T-helper 17 cell (primary cell): Measurements from ENCODE around the gene USP6. TPM values are rescaled to one million over a fixed set of nuclear protein-coding genes. Genes with fewer than 3 reads are reported as not detected.
A peak's percentile ranks its signal among the peaks of the same experiment; 100 is the strongest.
"Not testable (repeated sequence)": the region's sequence is repeated elsewhere in the genome, so short reads cannot be mapped to it uniquely, and the experiment has no call there.

ENCODE experiments used
- ATAC-seq: fragments of 150-1000 bp; cut with Tn5 transposase; 2 replicates; pipeline ENCODE4 v1.10.0; 2021; ENCODE audit warnings: mild to moderate bottlenecking, moderate library complexity
- DNase-seq, 3 donors: peaks; one replicate each; pipeline versions ENCODE4 v3.0.0 to v3.0.0-alpha.2; 2020 to 2021
- H3K9me3 ChIP-seq: one replicate; pipeline ENCODE4 v1.7.0; 2013; ENCODE audit warnings: low read length, mild to moderate bottlenecking; ENCODE audit not compliant: control insufficient read depth, poor library complexity, severe bottlenecking
- H3K27ac Mint-ChIP-seq: one replicate; pipeline ENCODE4 v1.8.0; 2022; ENCODE audit warnings: mild to moderate bottlenecking, moderate library complexity, mixed read lengths
- H3K27me3 Mint-ChIP-seq: one replicate; pipeline ENCODE4 v1.8.0; 2022; ENCODE audit warnings: mixed read lengths
- H3K36me3 Mint-ChIP-seq: one replicate; pipeline ENCODE4 v1.8.0; 2022; ENCODE audit warnings: low read depth, mixed read lengths
- H3K4me1 Mint-ChIP-seq: one replicate; pipeline ENCODE4 v1.8.0; 2022; ENCODE audit warnings: mild to moderate bottlenecking, mixed read lengths
- H3K4me3 Mint-ChIP-seq: one replicate; pipeline ENCODE4 v1.8.0; 2022; ENCODE audit warnings: mild to moderate bottlenecking, moderate library complexity, mixed read lengths
- total RNA-seq, 4 donors: library from RNA in 2 of 4; stranded (reverse) in 2 of 4; gene quantifications; one replicate each; pipeline ENCODE4 v1.2.3 and lab custom pipeline; 2022 to 2026

Gene USP6
- total RNA-seq, 2 donors from 2014 or later, result 0.05 to 0.13 TPM

DNA sequence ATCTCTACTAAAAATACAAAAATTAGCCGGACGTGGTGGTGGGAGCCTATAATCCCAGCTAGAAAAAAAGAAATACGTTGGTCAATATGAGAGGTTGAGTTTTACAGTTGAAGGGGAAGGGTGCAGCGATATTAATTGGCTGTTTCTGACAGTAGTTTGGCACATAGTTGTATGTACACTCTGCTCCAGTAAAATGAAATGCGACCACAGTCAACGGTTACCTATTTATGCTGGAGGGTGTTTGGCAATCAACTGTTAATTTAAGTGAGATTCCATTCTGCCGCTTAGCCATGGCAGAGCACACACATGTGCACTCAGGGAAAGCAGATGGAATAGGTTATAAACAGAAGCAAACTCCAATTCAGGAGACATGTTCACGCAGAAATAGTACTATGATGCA, 85.2 kb downstream of the USP6 start:
- ATAC-seq (no peak), DNase-seq (no peak)
- no peaks in the 10 kb centered on the region for H3K36me3 Mint-ChIP-seq
- no peak overlapping the region for H3K27ac Mint-ChIP-seq
- H3K27me3 Mint-ChIP-seq, result no peaks in the 10 kb centered on the region
- H3K4me3 Mint-ChIP-seq, result no peak overlapping the region
- H3K9me3 ChIP-seq, result no peaks in the 10 kb centered on the region
- peaks cover 4% of the 10 kb centered on the region for H3K4me1 Mint-ChIP-seq

DNA sequence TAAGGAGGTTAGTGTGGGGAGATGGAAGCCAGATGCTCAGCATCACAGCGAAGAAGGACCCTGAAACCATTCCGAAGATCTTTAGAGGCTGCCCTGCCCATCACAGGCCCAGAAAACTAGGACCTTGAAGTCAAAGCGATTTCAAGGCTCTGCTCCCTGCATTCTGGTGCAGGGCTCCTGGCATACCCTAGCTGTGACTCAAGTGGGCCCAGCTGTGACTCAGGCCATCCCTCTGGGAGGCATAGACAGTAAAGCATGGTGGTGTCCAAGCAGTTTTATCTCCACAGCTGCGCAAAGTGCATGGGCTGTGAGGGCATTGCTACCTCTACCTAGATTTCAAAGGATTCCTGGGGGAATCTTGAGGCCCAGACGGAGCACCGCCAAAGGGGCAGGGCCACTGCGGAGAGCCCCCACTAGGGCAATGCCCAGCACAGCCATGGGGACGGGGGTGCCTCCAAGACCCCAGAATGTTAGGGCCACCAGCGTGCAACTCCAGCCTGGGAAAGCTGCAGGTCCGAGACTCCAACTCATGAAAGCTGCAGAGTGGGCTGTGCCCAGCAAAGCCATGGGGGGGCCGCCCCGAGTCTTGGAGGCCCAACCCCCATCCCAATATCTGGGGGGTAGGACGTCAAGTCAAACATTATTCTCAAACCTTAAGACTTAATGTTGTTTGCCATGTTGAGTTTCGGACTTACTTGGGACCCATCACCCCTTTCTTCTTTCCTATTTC, 87.5 kb downstream of the USP6 start:
- Mint-ChIP-seq H3K27ac (no peak overlapping the region), H3K4me1 (peaks cover 6% of the 10 kb centered on the region), H3K36me3 (peaks cover 4% of the 10 kb centered on the region), H3K4me3 (no peak overlapping the region), H3K27me3 (no peaks in the 10 kb centered on the region)
- ATAC-seq (no peak), DNase-seq (no peak)
- no peaks in the 10 kb centered on the region for H3K9me3 ChIP-seq

DNA sequence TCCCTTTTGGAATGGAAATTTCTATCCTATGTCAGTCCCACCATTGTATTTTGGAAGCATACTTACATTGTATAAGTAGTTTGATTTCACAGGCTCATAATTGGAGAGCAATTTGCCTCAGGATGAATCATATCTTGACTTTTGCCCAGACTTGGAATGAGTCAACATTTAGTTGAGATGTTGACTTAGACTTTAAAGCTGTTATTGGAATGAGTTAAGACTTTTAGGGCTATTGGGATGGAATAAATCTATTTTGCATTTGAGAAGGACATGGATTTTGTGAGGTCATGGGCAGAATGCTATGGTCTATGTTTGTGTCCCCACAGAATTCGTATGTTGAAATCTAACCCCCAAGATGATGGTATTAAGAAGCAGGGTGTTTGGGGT, 88.1 kb downstream of the USP6 start:
- ATAC-seq (no peak), DNase-seq (no peak)
- no peak overlapping the region for H3K4me3 Mint-ChIP-seq
- H3K36me3 Mint-ChIP-seq, result peaks cover 4% of the 10 kb centered on the region
- H3K27ac Mint-ChIP-seq, result no peak overlapping the region
- peaks cover 6% of the 10 kb centered on the region for H3K4me1 Mint-ChIP-seq
- H3K9me3 ChIP-seq, result no peaks in the 10 kb centered on the region
- no peaks in the 10 kb centered on the region for H3K27me3 Mint-ChIP-seq

DNA sequence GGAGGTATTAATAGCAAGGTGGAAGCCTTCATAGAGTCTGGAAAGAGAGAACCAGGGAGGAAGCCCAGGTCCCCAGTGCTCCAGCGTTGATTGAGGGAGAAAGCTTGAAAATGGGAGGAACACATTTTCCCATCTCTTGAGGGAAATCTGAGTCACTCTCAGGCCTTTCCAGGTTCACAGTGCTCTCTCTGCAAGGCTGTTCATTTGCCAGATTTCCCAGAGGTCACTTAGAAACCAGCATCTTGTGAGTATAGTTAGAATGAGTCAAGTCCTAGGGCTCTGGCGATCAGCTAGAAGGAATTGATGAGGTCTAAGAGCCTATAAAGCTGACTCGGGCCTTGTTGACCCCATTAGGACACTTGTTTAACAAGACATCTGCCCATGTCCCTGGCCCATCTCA, 93.6 kb downstream of the USP6 start:
- no peaks in the 10 kb centered on the region for H3K9me3 ChIP-seq
- Mint-ChIP-seq H3K27me3 (no peaks in the 10 kb centered on the region), H3K4me3 (no peak overlapping the region), H3K4me1 (peaks cover 4% of the 10 kb centered on the region), H3K36me3 (peaks cover 6% of the 10 kb centered on the region), H3K27ac (no peak overlapping the region)
- DNase-seq, result no peak
- ATAC-seq, result no peak

DNA sequence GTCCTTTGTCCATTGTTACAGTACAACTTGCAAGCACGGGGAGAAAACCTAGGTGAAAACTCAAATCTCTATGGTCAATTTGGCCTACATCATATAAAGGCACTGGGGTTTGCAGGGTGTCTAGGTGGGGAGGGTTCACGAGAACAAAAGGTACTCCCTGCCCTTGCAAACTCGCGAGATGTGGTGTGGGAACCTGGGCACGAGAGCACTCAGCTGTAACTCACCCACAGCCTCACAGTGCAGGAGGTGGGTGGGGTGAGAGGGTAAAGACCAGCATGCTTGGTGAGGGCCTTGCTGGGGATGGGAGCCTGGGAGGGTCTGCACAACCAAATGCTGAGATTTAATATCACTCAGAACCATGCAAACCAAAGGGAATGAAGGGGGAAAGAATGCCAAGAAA, 94.3 kb downstream of the USP6 start:
- Mint-ChIP-seq H3K27me3 (no peaks in the 10 kb centered on the region), H3K4me1 (peaks cover 4% of the 10 kb centered on the region), H3K4me3 (no peak overlapping the region), H3K36me3 (peaks cover 10% of the 10 kb centered on the region), H3K27ac (no peak overlapping the region)
- no peaks in the 10 kb centered on the region for H3K9me3 ChIP-seq
- DNase-seq (no peak), ATAC-seq (no peak)

DNA sequence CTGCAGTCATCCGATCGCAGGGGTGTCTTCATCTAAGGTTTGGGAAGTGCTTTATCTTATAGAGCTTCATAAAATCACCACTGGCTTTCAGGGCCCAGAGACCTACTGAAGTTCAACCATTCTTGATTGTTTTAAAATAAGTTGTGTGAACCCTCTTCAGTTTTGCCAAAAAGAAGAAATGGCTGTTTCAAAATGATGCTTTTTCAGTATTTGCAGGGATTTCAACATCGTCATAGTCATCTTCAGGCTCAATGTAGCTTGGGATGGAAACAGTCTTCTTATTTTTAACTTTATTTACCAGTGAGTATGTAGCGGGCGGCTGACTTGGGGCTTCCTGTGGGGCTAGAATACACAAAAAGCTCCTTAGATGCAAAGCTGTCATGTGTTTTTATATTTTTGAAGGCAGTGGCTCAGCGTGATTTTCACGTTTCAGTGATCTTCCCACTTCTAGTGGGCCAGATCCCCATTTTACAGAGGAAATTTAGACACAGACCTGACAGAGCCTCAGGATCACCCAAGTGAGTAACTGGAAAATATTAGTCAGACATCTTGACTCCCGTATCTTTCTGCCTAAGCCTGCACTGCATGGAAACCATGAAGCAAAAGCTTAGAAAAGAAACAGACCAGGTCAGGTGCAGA, 94.9 kb downstream of the USP6 start:
- Mint-ChIP-seq H3K27me3 (no peaks in the 10 kb centered on the region), H3K27ac (no peak overlapping the region), H3K4me3 (no peak overlapping the region), H3K4me1 (peaks cover 4% of the 10 kb centered on the region), H3K36me3 (peaks cover 11% of the 10 kb centered on the region)
- no peaks in the 10 kb centered on the region for H3K9me3 ChIP-seq
- DNase-seq (no peak), ATAC-seq (no peak)

DNA sequence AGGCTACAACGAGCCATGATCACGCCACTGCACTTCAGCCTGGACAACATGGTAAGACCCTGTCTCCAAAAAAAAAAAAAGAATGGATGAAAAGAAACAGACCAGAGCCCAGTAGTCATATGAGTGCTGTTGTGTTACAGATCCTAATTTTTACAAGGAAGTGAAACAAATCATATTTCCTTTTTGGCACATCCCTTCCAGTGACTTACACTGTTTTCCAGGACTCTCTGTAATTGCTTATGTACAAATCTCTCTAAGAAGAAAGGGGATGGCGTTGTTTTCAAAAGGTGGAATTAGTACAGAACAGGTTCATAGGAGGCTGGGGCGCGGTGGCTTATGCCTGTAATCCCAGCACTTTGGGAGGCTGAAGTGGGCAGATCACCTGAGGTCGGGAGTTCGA, 95.6 kb downstream of the USP6 start:
- H3K9me3 ChIP-seq, result no peaks in the 10 kb centered on the region
- Mint-ChIP-seq H3K27me3 (no peaks in the 10 kb centered on the region), H3K27ac (no peak overlapping the region), H3K4me1 (peaks cover 4% of the 10 kb centered on the region), H3K36me3 (peaks cover 11% of the 10 kb centered on the region), H3K4me3 (no peak overlapping the region)
- no peak for ATAC-seq
- DNase-seq, result no peak

DNA sequence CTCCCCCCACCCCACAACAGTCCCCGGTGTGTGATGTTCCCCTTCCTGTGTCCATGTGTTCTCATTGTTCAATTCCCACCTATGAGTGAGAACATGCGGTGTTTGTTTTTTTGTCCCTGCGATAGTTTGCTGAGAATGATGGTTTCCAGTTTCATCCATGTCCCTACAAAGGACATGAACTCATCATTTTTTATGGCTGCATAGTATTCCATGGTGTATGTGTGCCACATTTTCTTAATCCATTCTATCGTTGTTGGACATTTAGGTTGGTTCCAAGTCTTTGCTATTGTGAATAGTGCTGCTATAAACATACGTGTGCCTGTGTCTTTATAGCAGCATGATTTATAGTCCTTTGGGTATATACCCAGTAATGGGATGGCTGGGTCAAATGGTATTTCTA, 101.7 kb downstream of the USP6 start:
- not testable (repeated sequence) for H3K36me3 Mint-ChIP-seq, H3K4me3 Mint-ChIP-seq

DNA sequence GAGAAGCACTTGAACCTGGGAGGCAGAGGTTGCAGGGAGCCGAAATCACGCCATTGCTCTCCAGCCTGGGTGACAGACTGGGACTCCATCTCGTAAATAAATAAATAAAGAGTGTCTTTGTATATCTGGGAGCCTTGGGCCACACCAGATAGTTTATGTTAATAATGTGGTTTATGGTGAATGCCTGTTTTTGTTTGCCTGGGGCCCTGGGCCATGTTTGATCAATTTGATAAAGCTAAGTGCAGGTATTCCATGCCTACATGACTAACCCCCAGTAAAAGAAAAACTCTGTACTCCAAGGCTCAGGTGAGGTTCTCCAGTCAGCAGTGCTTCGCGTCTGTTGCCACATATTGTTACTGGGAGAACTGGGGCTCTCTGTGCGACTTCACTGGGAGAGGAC, 103.7 kb downstream of the USP6 start:
- H3K36me3 Mint-ChIP-seq, result peaks cover 6% of the 10 kb centered on the region
- H3K4me1 Mint-ChIP-seq, result peaks cover 2% of the 10 kb centered on the region
- H3K4me3 Mint-ChIP-seq, result no peak overlapping the region
- no peaks in the 10 kb centered on the region for H3K9me3 ChIP-seq
- no peak overlapping the region for H3K27ac Mint-ChIP-seq
- H3K27me3 Mint-ChIP-seq, result no peaks in the 10 kb centered on the region
- DNase-seq (no peak), ATAC-seq (no peak)

More for the DNA sequence above, 101.7 kb downstream of the USP6 start:
- not testable (repeated sequence) for H3K9me3 ChIP-seq, H3K4me1 Mint-ChIP-seq, DNase-seq, H3K27me3 Mint-ChIP-seq, H3K27ac Mint-ChIP-seq, ATAC-seq

DNA sequence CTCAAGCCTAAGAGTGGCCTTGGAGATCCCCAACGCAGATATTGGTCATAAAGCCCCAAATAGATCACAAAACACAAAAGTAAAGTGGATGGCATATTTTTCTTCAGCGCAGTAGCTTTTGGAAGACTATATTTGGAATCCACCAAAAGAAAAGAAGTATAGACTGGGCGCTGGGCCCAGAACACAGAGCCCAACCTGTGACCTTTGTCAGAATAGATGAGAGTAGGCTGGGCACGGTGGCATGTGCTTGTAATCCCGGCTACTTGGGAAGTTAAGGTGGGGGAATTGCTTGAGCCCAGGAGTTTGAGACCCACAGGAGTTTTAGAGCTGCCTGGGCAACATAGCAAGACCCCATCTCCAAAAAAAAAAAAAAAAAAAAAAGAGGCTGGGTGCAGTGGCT, 104.2 kb downstream of the USP6 start:
- H3K4me1 Mint-ChIP-seq, result peaks cover 2% of the 10 kb centered on the region
- H3K27ac Mint-ChIP-seq, result no peak overlapping the region
- no peaks in the 10 kb centered on the region for H3K9me3 ChIP-seq

DNA sequence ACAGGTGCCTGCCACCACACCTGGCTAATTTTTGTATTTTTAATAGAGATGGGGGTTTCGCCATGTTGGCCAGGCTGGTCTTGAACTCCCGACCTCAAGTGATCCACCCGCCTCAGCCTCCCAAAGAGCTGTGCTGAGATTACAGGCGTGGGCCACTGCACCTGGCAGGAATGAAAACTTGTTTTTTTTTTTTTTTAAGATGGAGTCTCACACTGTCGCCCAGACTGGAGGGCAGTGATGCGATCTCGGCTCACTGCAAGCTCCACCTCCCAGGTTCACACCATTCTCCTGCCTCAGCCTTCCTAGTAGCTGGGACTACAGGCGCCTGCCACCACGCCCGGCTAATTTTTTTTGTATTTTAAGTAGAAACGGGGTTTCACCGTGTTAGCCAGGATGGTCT, 106.1 kb downstream of the USP6 start:
- not testable (repeated sequence) for H3K9me3 ChIP-seq, ATAC-seq, H3K4me3 Mint-ChIP-seq, H3K4me1 Mint-ChIP-seq, H3K27me3 Mint-ChIP-seq, H3K36me3 Mint-ChIP-seq, DNase-seq
- H3K27ac Mint-ChIP-seq, result peak overlapping the region; percentile 19

More for the DNA sequence above, 104.2 kb downstream of the USP6 start:
- ATAC-seq (no peak), DNase-seq (no peak)
- peaks cover 6% of the 10 kb centered on the region for H3K36me3 Mint-ChIP-seq
- no peak overlapping the region for H3K4me3 Mint-ChIP-seq
- H3K27me3 Mint-ChIP-seq, result no peaks in the 10 kb centered on the region

Other genes with a start within 250 kb of the USP6 start
- gene C17orf107, start 216.5 kb upstream of the USP6 start, total RNA-seq, result 10 to 100 TPM; 10.7 to 12.8 TPM
- gene CHRNE, start 212.9 kb upstream of the USP6 start, total RNA-seq, result 1 to 10 TPM; 1.1 to 1.6 TPM
- gene GP1BA, start 183.8 kb upstream of the USP6 start, total RNA-seq, result 10 to 100 TPM in 1 of 2 donors, 1 to 10 TPM in 1; 1.6 to 22.9 TPM
- 10 to 100 TPM; 26.2 to 26.4 TPM for gene SLC25A11, start 176.0 kb upstream of the USP6 start, total RNA-seq
- gene RNF167, start 175.8 kb upstream of the USP6 start, total RNA-seq, result 10 to 100 TPM; 95.5 to 99.0 TPM
- 100 to 1,000 TPM; 686 to 710 TPM for gene PFN1, start 167.5 kb upstream of the USP6 start, total RNA-seq
- 10 to 100 TPM; 17.2 to 17.6 TPM for gene ENO3, start 164.9 kb upstream of the USP6 start, total RNA-seq
- gene SPAG7, start 148.2 kb upstream of the USP6 start, total RNA-seq, result 10 to 100 TPM; 39.0 to 48.4 TPM
- gene CAMTA2, start 128.4 kb upstream of the USP6 start, total RNA-seq, result 10 to 100 TPM; 59.9 to 63.5 TPM
- gene INCA1, start 118.5 kb upstream of the USP6 start, total RNA-seq, result not detected
- gene KIF1C, start 118.1 kb upstream of the USP6 start, total RNA-seq, result 10 to 100 TPM; 15.4 to 19.3 TPM
- gene SLC52A1, start 80.6 kb upstream of the USP6 start, total RNA-seq, result under 1 TPM in 1 of 2 donors, not detected in 1; 0.12 TPM
- 1 to 10 TPM; 2.5 to 3.6 TPM for gene ZFP3, start 37.6 kb upstream of the USP6 start, total RNA-seq
- gene ZNF232, start 4.2 kb upstream of the USP6 start, total RNA-seq, result 1 to 10 TPM; 3.4 to 4.1 TPM
- 1 to 10 TPM; 3.9 to 5.5 TPM for gene ZNF594, start 75.8 kb downstream of the USP6 start, total RNA-seq
- 1 to 10 TPM in 1 of 2 donors, under 1 TPM in 1; 0.76 to 4.8 TPM for gene SCIMP, start 118.8 kb downstream of the USP6 start, total RNA-seq
- gene RABEP1, start 166.3 kb downstream of the USP6 start, total RNA-seq, result 10 to 100 TPM; 33.2 to 33.6 TPM